ENCODE data around the gene ALDH8A1.

Gene ALDH8A1

DNA sequence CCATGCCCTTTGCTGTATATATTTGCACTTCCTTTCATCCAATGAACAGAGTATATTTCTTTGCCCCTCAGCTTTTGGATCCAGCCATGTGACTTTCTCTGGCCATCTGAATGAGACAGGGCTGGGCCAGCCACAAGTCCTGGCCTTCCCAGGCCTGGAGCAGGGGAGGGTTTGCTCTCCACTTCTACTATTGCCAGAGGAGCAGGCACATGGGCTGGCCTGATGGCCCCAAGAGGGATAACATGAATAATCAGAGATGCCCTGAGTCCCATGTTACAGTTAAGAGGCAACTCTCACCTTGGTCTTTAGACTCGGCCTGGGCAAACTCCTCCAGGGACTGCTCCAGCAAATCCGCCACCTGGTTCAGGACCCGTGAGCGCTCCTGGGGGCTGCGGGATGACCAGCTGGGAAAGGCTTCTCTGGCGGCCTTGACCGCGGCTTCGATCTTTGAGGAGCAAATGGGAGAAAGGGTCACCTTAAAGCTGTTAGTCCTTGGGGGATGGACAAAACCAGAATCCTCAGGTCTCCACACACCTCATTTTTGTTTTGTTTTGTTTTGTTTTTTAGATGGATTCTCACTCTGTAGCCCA lies 6.3 kb downstream of the ALDH8A1 start:
- H3K4me3 ChIP-seq (replicated peaks; ENCODE audit: low read depth, low read length) = no peak overlapping the region
- TF ChIP-seq, protein P1, sequence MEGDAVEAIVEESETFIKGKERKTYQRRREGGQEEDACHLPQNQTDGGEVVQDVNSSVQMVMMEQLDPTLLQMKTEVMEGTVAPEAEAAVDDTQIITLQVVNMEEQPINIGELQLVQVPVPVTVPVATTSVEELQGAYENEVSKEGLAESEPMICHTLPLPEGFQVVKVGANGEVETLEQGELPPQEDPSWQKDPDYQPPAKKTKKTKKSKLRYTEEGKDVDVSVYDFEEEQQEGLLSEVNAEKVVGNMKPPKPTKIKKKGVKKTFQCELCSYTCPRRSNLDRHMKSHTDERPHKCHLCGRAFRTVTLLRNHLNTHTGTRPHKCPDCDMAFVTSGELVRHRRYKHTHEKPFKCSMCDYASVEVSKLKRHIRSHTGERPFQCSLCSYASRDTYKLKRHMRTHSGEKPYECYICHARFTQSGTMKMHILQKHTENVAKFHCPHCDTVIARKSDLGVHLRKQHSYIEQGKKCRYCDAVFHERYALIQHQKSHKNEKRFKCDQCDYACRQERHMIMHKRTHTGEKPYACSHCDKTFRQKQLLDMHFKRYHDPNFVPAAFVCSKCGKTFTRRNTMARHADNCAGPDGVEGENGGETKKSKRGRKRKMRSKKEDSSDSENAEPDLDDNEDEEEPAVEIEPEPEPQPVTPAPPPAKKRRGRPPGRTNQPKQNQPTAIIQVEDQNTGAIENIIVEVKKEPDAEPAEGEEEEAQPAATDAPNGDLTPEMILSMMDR (IDR thresholded peaks at IDR 0.05; ENCODE audit: insufficient read depth, low read length, poor library complexity, severe bottlenecking) = no peak
- DNase-seq (ENCODE audit: extremely low read depth, insufficient read length) = no peak
- no peaks in the 10 kb centered on the region for H3K36me3 ChIP-seq (ENCODE audit: control insufficient read depth, insufficient read depth, low read length)
- no peaks in the 10 kb centered on the region for H3K27me3 ChIP-seq (replicated peaks; ENCODE audit: control insufficient read depth, insufficient read depth, low read length)

DNA sequence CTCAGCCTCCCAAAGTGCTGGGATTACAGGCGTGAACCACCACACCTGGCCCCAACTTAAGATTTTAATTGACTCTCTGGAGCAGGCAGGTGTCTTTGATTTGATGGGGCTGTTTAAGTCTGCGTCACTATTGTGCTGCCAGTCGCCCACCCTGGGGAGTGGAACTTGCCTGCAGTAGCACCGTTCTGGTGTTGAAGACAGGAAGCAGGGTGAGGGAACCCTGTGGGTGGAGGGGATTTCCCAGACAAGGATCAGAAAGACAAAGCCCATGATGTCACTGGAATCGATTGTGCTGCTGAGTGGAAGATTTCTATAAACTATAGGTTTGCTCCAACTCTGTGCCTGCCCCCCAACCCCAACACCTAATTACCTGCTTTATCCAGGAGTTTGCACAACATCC lies 11.0 kb downstream of the ALDH8A1 start:
- no peaks in the 10 kb centered on the region for H3K36me3 ChIP-seq (ENCODE audit: control insufficient read depth, insufficient read depth, low read length)
- TF ChIP-seq, protein P1 (IDR thresholded peaks at IDR 0.05; ENCODE audit: insufficient read depth, low read length, poor library complexity, severe bottlenecking) = no peak
- H3K27me3 ChIP-seq (replicated peaks; ENCODE audit: control insufficient read depth, insufficient read depth, low read length) = no peaks in the 10 kb centered on the region
- no peak for DNase-seq (ENCODE audit: extremely low read depth, insufficient read length)
- H3K4me3 ChIP-seq (replicated peaks; ENCODE audit: low read depth, low read length) = no peak overlapping the region

DNA sequence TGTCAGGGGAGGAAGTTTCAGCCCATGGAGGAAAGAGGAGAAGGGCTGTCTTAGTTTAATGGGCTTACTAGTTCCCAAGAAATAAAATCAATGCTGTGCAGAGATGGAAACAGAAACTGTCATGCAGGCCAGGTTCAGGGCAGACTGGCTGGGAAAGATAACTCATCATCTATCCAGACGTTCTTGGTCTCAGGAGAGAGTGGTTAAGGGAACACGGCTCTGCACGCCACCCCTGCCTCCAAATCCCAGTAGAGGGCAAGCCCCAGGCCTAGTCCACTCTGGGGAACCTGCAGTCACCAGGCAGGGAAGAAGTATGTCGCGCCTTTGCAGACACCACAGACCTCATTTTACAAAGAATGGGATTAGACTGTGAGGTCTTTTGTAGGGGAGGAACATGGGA lies 12.5 kb downstream of the ALDH8A1 start:
- no peak overlapping the region for H3K4me3 ChIP-seq (replicated peaks; ENCODE audit: low read depth, low read length)
- TF ChIP-seq, protein P1 (IDR thresholded peaks at IDR 0.05; ENCODE audit: insufficient read depth, low read length, poor library complexity, severe bottlenecking) = no peak
- DNase-seq (ENCODE audit: extremely low read depth, insufficient read length) = no peak

DNA sequence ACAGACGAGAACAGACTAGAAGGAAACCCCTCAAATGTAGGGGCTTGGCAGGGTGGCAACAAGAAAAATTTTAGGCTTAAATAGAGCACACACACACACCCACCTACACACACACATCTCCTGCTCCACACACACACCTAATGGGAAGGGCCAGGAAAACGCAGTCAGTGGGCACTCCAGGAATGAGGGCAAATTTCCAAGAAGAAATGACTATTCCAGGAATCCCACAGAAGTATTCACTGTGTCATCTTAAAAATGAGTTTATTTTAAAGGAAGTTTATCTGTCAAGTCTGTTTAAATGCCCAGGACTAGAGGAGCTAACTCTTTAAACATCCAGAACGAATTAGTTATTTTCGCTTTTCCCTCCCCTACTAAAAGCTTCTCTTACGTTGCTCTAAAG lies 13.0 kb downstream of the ALDH8A1 start:
- Histone ChIP-seq H3K4me3 (replicated peaks; ENCODE audit: low read depth, low read length) (no peak overlapping the region), H3K36me3 (ENCODE audit: control insufficient read depth, insufficient read depth, low read length) (no peaks in the 10 kb centered on the region), H3K27me3 (replicated peaks; ENCODE audit: control insufficient read depth, insufficient read depth, low read length) (no peaks in the 10 kb centered on the region)
- DNase-seq (ENCODE audit: extremely low read depth, insufficient read length) = no peak
- TF ChIP-seq, protein P1 (IDR thresholded peaks at IDR 0.05; ENCODE audit: insufficient read depth, low read length, poor library complexity, severe bottlenecking) = no peak

More for the DNA sequence above, 12.5 kb downstream of the ALDH8A1 start:
- no peaks in the 10 kb centered on the region for H3K36me3 ChIP-seq (ENCODE audit: control insufficient read depth, insufficient read depth, low read length)
- no peaks in the 10 kb centered on the region for H3K27me3 ChIP-seq (replicated peaks; ENCODE audit: control insufficient read depth, insufficient read depth, low read length)

DNA sequence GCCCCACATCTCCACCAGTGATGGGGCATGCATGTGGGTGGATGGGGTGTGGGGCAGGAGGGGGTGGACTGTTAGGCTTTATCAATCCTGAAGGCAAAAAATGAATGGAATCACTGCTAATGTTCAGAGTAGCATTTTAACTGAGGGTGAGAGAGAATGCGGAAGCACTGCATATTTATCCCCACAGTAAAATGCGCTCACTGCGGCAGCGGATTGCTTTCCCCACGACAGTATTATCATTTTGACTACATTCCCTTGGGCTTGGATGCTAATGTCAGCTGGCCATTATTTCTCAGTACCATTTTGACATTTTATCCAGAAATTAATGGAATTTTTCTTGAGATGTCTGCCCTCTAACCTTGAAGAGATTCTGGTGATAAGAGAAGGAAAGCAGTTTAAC lies 13.4 kb downstream of the ALDH8A1 start:
- H3K27me3 ChIP-seq (replicated peaks; ENCODE audit: control insufficient read depth, insufficient read depth, low read length) = no peaks in the 10 kb centered on the region
- DNase-seq (ENCODE audit: extremely low read depth, insufficient read length) = no peak
- TF ChIP-seq, protein P1 (IDR thresholded peaks at IDR 0.05; ENCODE audit: insufficient read depth, low read length, poor library complexity, severe bottlenecking) = no peak

More for the DNA sequence above, 13.4 kb downstream of the ALDH8A1 start:
- Histone ChIP-seq H3K36me3 (ENCODE audit: control insufficient read depth, insufficient read depth, low read length) (no peaks in the 10 kb centered on the region), H3K4me3 (replicated peaks; ENCODE audit: low read depth, low read length) (no peak overlapping the region)

Measured in GM06990 (cell line).